GM12891 (cell line): ENCODE results near the gene SHC3.

Source experiments
- POLR2AphosphoS5 ChIP-seq: IDR thresholded peaks from 2 replicates; pipeline ENCODE4 v1.6.1; 2011; ENCODE audit warnings: low read depth, low read length, control low read depth
- TAF1 ChIP-seq: IDR thresholded peaks from 2 replicates; pipeline ENCODE4 v1.6.1; 2011; ENCODE audit warnings: low read depth, low read length, control low read depth

DNA sequence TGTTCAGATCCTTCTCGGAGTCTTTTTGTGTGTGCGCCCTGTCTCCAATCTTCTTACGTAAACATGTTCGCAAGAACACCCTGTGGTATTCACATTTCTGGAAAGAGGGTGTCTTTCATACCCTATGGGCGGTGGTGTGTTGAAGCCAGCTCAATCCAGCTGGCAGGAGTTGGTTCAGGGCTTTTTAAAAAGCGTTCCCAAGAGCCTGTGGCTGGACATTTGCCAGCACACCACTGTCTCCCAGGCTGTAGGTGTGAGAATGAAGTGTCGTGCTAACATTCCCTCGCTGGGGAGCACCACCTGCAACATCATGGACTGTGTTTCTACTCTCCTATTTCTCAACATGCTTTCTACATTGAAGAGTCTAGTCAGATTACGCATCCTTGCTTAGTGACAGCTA is 135.6 kb downstream of the SHC3 start:
- no peak for TF ChIP-seq TAF1
- TF ChIP-seq POLR2AphosphoS5 = no peak
